Stimulated activated CD8-positive, alpha-beta memory T cell treated with anti-CD3 and anti-CD28 coated beads, Interleukin-4, amount 100 ng/mL, for 1 hour (primary cell): ENCODE data around the gene FURIN.
"Not testable (repeated sequence)": the region's sequence is repeated elsewhere in the genome, so short reads cannot be mapped to it uniquely, and the experiment has no call there.

Source experiments
- DNase-seq, 2 donors: peaks; one replicate each; pipeline ENCODE4 v3.0.0-alpha.2; 2020; ENCODE audit warnings: low read depth in 2 of 2, low spot score in 1 of 2

FURIN gene

GRCh38 chr15:90869601-90870353 lies 1.4 kb downstream of the FURIN start:
- no peak for DNase-seq

DNA sequence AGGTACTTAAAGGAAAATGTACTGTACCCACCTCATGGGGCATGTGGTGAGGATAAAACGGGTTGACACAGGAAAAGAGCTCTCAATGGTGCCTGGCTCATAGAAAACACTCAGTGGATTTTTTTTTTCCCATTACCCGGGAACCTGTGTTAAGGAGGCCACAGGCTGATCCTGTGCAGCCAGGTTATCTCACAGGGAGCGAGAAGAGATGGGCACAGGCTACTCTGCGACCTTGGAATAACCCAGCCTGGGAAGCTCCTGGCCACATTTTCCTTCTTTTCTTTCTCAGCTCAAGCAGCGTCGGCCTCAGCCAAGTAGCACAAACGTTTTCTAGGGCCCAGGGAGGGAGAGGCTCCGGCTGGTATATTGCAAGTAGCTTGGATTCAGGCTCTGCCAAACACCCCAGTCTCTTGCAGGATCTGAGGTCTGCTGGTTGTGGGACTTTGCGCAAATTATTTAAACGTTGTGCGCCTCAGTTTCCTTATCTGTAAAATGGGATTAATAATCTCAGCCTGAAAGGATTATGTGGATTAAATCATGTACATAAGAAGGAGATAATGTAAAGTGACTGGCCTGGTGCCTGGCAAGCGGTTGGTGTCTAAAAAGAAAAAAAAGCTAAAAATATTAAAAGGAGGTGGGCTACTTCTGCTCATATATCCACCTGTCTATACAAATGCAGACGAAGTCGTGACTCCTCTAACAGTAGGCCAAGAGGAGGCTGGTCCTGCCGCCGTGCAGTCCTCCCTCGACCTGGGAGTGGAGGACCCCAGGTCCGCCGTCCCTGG lies 2.2 kb downstream of the FURIN start:
- no peak for DNase-seq

DNA sequence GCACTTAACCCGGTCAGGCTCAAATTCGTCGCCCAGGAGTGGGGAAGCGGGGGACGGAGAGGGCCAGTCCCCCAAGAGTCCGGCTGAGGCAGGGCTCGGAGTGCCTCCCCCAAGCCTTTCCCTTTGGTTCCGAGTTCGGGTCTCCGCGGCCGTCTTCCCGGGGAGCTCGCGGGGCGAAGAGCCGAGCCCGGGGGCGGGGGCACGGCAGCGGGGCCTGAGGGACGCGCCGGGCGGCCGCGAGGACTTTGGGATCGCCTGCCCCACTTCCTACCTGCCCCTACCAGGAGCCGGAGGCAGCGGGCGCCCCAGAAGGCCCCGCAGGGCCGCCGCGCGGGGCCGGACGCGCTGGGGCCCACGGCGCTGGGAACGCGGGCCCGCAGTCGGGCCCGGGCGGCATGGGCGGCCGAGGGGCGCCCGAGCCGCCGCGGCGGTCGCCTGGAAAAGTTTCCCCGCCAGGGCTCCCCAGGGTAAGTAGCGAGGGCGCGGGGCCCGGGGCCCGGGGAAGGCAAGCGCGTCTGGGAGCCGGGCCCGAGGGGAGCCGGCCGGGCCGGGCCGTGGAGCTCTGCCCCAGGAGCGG lies 2.8 kb downstream of the FURIN start:
- DNase-seq: no peak

GRCh38 chr15:90871716-90872485 lies 3.5 kb downstream of the FURIN start:
- no peak for DNase-seq

DNA sequence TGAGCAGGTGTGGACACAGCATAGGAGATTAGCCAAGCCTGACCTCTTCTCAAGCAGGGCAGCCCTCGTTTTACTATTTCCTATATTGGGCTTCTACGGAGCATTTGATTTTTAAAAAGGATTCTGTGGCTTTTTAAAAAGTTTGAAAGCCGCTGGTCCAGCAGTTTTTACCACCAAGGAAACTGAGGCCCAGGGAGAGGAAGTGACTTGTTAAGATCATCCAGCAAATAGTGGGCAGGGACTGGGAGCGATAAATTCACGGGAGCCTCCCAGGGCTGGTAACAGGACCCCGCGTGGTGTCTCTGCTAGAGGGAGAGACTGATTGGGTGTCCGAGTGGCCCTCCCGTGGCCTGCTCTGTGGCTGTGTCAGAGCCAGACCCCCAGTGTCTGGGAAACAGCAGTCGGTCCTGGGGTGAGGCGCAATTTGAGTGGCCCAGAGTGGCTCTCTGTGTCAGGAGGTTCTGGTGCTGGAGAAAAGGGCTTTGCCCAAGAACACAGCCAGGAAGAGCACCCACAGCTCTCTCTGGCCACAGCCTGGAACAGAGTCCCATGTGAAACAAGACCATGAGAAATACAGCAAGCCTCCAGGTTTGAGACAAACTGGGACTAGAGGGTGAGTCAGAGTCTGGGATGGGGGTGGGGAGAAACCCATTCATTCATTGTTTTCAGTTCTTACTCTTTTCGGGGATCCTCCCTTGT lies 4.2 kb downstream of the FURIN start:
- DNase-seq: no peak

DNA sequence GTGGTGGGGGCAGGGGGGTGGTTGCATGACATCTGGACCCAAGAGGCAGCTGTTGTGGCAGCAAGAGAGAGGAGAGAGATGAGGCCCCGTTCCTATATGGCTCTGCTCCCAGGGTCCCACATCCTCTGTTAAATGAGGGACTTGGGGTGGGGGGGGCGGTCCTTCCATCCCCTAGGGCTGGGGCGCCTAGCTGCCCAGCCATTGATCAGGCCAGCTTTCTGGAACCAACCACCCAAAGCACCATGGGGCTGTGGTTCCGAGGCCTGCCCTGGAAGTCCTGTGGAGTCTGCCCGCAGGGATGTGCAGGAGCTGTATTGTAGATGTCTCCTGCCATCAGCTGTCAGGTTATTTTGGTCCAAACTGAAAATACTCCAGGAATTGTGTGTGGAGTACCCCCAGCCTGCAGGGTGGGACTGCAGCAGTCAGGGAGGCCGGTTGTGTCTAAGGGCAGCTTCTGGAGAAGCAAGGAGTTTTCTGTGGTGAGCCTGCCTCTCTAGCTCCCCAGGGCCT lies 5.2 kb downstream of the FURIN start:
- no peak for DNase-seq

DNA sequence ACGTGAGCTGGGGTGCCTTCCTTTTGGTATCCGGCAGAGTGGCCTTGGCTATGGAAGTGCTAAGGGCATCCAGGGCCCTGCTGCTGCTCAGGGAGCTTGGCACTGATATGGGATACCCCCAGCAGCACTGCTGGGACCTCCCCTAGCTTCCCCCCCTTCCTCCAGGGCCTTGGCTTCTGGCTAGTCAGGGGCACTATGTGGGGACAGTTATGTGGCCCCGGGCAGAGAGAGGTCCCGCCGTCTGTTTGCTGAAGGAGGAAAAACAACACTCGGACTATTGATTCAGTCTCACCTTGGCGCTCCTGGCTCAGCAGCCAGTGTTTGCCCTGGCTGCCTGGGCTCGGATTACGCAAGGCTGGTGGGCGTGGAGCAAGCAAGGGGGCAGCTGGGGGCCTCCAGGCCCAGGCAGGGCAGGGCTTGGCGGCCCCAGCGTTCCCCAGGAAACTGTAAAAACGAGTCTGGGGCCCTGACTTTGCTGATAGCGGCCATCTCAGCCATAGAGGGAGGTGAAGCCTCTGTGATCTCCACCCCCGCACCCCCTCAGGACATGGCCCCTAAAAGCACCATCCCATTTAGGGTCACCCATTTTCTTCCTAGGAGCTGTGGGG lies 5.7 kb downstream of the FURIN start:
- no peak for DNase-seq

GRCh38 chr15:90874986-90875385 lies 6.6 kb downstream of the FURIN start:
- DNase-seq: not testable (repeated sequence)

- DNase-seq: no peak
These were observed 7.2 kb downstream of the FURIN start for GRCh38 chr15:90875549-90875981.

DNA sequence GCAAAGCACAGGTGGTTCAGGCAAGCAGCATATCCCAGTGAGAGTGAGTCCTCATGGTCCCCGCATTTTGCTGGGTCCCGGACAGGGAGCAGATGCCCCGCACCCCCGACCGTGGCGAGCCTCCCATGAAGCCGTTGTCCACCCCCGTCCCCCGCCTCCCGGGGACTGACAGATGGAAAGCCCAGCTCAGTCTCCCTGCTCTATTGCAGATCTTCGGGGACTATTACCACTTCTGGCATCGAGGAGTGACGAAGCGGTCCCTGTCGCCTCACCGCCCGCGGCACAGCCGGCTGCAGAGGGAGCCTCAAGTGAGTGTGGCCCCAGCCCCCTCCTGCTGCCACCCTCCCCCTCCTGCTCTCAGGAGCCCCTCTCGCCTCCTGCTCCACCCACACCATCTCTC lies 7.7 kb downstream of the FURIN start:
- DNase-seq: no peak

DNA sequence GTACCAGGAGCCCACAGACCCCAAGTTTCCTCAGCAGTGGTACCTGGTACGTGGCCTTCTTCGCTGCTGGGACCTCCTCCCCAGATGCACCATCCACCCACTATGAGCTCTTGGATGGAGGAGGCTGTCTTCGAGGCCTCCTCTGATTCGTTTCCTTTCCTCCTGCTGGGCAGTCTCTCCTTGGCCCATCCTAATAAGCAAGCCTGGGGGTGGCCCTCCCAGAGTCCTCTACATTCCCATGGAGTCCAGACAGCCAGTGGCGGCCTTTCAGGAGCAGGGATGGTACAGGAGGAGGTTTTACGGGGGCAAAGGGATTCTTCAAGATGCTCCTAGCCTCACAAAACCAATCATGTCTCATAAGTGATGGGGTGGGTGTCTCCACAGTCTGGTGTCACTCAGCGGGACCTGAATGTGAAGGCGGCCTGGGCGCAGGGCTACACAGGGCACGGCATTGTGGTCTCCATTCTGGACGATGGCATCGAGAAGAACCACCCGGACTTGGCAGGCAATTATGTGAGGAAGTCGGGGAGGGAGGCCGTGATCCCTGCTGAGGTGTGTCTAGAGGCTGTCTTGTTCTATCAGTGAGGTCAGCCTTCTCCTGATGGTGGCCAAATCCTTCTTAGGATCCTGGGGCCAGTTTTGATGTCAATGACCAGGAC lies 8.3 kb downstream of the FURIN start:
- DNase-seq: no peak

GRCh38 chr15:90877315-90877714 lies 8.9 kb downstream of the FURIN start:
- DNase-seq: no peak

GRCh38 chr15:90877996-90878395 lies 9.6 kb downstream of the FURIN start:
- DNase-seq: no peak

- no peak for DNase-seq
These were observed 10.3 kb downstream of the FURIN start for GRCh38 chr15:90878660-90879059.

- DNase-seq: no peak
These were observed 11.5 kb downstream of the FURIN start for GRCh38 chr15:90879730-90880366.

DNA sequence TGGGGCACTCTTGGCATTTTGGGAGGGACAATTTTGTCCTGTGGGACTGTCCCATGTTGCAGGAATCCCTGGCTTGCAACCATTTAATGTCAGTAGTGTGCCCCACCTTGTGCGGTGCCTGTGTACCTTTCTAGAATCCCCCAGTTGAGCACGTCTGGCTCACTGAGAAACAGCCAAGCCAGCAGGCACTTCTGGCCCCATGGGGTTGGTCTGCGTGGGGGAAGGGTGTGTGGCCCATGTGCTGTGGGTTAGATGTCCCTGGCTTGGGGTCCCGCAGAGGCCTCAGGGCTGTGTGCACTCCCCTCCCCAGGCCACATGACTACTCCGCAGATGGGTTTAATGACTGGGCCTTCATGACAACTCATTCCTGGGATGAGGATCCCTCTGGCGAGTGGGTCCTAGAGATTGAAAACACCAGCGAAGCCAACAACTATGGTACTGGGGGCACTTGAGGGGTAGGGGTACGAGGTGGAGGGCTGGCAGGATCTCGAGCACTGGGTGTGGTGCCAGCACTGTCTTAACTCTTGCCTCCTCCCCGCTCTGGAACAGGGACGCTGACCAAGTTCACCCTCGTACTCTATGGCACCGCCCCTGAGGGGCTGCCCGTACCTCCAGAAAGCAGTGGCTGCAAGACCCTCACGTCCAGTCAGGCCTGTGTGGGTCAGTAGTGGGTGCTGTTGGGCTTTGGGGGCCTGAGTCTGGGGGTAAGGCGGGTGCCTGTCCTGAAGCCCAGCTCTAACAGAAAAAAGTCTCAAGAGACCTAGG lies 12.2 kb downstream of the FURIN start:
- DNase-seq: no peak

DNA sequence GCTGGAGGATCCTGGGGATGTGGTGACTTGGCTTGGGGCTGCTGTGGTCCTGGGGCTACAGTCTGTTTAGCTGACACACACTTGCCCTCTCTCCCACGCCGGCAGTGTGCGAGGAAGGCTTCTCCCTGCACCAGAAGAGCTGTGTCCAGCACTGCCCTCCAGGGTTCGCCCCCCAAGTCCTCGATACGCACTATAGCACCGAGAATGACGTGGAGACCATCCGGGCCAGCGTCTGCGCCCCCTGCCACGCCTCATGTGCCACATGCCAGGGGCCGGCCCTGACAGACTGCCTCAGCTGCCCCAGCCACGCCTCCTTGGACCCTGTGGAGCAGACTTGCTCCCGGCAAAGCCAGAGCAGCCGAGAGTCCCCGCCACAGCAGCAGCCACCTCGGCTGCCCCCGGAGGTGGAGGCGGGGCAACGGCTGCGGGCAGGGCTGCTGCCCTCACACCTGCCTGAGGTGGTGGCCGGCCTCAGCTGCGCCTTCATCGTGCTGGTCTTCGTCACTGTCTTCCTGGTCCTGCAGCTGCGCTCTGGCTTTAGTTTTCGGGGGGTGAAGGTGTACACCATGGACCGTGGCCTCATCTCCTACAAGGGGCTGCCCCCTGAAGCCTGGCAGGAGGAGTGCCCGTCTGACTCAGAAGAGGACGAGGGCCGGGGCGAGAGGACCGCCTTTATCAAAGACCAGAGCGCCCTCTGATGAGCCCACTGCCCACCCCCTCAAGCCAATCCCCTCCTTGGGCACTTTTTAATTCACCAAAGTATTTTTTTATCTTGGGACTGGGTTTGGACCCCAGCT lies 13.0 kb downstream of the FURIN start:
- no peak for DNase-seq
